HG03066 (cell line): ENCODE results near the gene REG3A.

Experiments
- ATAC-seq: cut with Tn5 transposase; IDR thresholded peaks from one replicate; pipeline ENCODE4 v1.9.1; 2021; ENCODE audit warnings: low read depth; ENCODE audit not compliant: unreplicated experiment

The REG3A gene

GRCh38 chr2:79122676-79123075, 36.9 kb downstream of the REG3A start:
- ATAC-seq = no peak

GRCh38 chr2:79120194-79120713, 39.3 kb downstream of the REG3A start, which contains the start of gene REG1A:
TSS of gene REG1A (plus strand) at chr2:79120488. CDS start at chr2:79120862, 374 bp downstream.
- no peak for ATAC-seq

- ATAC-seq = no peak
Measured at GRCh38 chr2:79116997-79117928, 42.3 kb downstream of the REG3A start.

- no peak for ATAC-seq
Measured at GRCh38 chr2:79114797-79115494, 44.6 kb downstream of the REG3A start.

GRCh38 chr2:79112269-79112668, 47.3 kb downstream of the REG3A start:
- no peak for ATAC-seq
